Upper lobe of right lung (tissue), 1 donor: ENCODE results near the gene VRK1. TPM values are rescaled to one million over a fixed set of nuclear protein-coding genes. Genes with fewer than 3 reads are reported as not detected.

ENCODE experiments used
- ATAC-seq: fragments of 200-7000 bp; cut with Tn5 transposase; one replicate; pipeline ENCODE4 v1.9.1; 2020; ENCODE audit warnings: mild to moderate bottlenecking, moderate library complexity
- DNase-seq: peaks from one replicate; pipeline ENCODE4 v3.0.0-alpha.2; 2020
- H3K27ac ChIP-seq: fragments of 200-600 bp; one replicate; pipeline ENCODE4 v1.8.0; 2022
- H3K27me3 ChIP-seq: fragments of 200-600 bp; one replicate; pipeline ENCODE4 v1.8.0; 2022; ENCODE audit warnings: mild to moderate bottlenecking
- H3K36me3 ChIP-seq: fragments of 200-600 bp; one replicate; pipeline ENCODE4 v1.8.0; 2022
- H3K4me1 ChIP-seq: fragments of 200-600 bp; one replicate; pipeline ENCODE4 v1.8.0; 2022
- H3K4me3 ChIP-seq: fragments of 200-600 bp; one replicate; pipeline ENCODE4 v1.8.0; 2022; ENCODE audit warnings: mild to moderate bottlenecking
- H3K9me3 ChIP-seq: fragments of 200-600 bp; one replicate; pipeline ENCODE4 v1.8.0; 2022
- CTCF ChIP-seq: fragments of 200-600 bp; IDR thresholded peaks from one replicate; pipeline ENCODE4 v1.8.0; 2022; ENCODE audit warnings: antibody characterized with exemption
- intact Hi-C: fragments of 100-400 bp; cut with DNase I; formaldehyde crosslinking; loops from one replicate; pipeline ENCODE4 v1.11.0; 2022
- total RNA-seq: library from RNA; stranded (reverse); fragmentation: NEBNext Ultra II Directional; extraction: Animal tissue kit (Norgen Biotek cat#: 25700); gene quantifications from one replicate; pipeline ENCODE4 v1.2.1, GENCODE V29; 2021
- donor health status: DM: no; HTN: yes; CAD: no; lungs with severe emphysema.

VRK1 gene
- total RNA-seq, 1 donor from 2014 or later: 10.2 TPM

GRCh38 chr14:96914571-96915128 lies 117.5 kb downstream of the VRK1 start:
- Histone ChIP-seq H3K36me3 (no peaks in the 10 kb centered on the region), H3K27ac (no peak overlapping the region), H3K4me3 (no peak overlapping the region), H3K4me1 (no peaks in the 10 kb centered on the region), H3K27me3 (no peaks in the 10 kb centered on the region), H3K9me3 (peaks cover 4% of the 10 kb centered on the region)
- DNase-seq (no peak), ATAC-seq (no peak)
- intact Hi-C loops: no loop called here
- TF ChIP-seq CTCF: no peak

GRCh38 chr14:96915478-96915877 lies 118.3 kb downstream of the VRK1 start:
- DNase-seq: no peak
- TF ChIP-seq CTCF: no peak
- Histone ChIP-seq H3K27ac (no peak overlapping the region), H3K36me3 (no peaks in the 10 kb centered on the region), H3K9me3 (no peaks in the 10 kb centered on the region), H3K4me1 (no peaks in the 10 kb centered on the region), H3K27me3 (no peaks in the 10 kb centered on the region), H3K4me3 (no peak overlapping the region)
- no peak for ATAC-seq
- intact Hi-C loops: no loop called here

GRCh38 chr14:96916751-96917150 lies 119.6 kb downstream of the VRK1 start:
- H3K27me3 ChIP-seq: no peaks in the 10 kb centered on the region
- no peak for TF ChIP-seq CTCF
- ATAC-seq: no peak
- no peaks in the 10 kb centered on the region for H3K4me1 ChIP-seq
- no peaks in the 10 kb centered on the region for H3K9me3 ChIP-seq
- no peak overlapping the region for H3K4me3 ChIP-seq
- no peak overlapping the region for H3K27ac ChIP-seq
- intact Hi-C loops: no loop called here
- H3K36me3 ChIP-seq: no peaks in the 10 kb centered on the region
- no peak for DNase-seq

- Histone ChIP-seq H3K4me1 (no peaks in the 10 kb centered on the region), H3K27ac (no peak overlapping the region), H3K27me3 (no peaks in the 10 kb centered on the region), H3K9me3 (no peaks in the 10 kb centered on the region), H3K36me3 (no peaks in the 10 kb centered on the region), H3K4me3 (no peak overlapping the region)
- DNase-seq: no peak
- ATAC-seq: no peak
- TF ChIP-seq CTCF: no peak
- intact Hi-C loops: no loop called here
These were observed 120.3 kb downstream of the VRK1 start for GRCh38 chr14:96917442-96917963.

- Histone ChIP-seq H3K27ac (no peak overlapping the region), H3K4me3 (no peak overlapping the region), H3K9me3 (no peaks in the 10 kb centered on the region), H3K36me3 (no peaks in the 10 kb centered on the region), H3K4me1 (no peaks in the 10 kb centered on the region), H3K27me3 (no peaks in the 10 kb centered on the region)
- TF ChIP-seq CTCF: no peak
- DNase-seq (no peak), ATAC-seq (no peak)
- intact Hi-C loops: no loop called here
These were observed 122.8 kb downstream of the VRK1 start for GRCh38 chr14:96920023-96920422.

GRCh38 chr14:96920820-96921219 lies 123.6 kb downstream of the VRK1 start:
- no peak for TF ChIP-seq CTCF
- no peaks in the 10 kb centered on the region for H3K27me3 ChIP-seq
- intact Hi-C loops: no loop called here
- H3K4me3 ChIP-seq: no peak overlapping the region
- H3K27ac ChIP-seq: no peak overlapping the region
- H3K4me1 ChIP-seq: no peaks in the 10 kb centered on the region
- DNase-seq (no peak), ATAC-seq (no peak)
- H3K36me3 ChIP-seq: no peaks in the 10 kb centered on the region
- H3K9me3 ChIP-seq: no peaks in the 10 kb centered on the region
